Occipital lobe (tissue), 2 donors: Measurements from ENCODE around the gene PTPRM. TPM values are rescaled to one million over a fixed set of nuclear protein-coding genes. Genes with fewer than 3 reads are reported as not detected.

Experiments
- DNase-seq: peaks from one replicate; lab custom pipeline; 2025; lab: John Stamatoyannopoulos, UW
- total RNA-seq: library from RNA; depleted of rRNA; stranded (reverse); fragments of >200 nt; gene quantifications from one replicate; pipeline ENCODE4 v1.2.3, GENCODE V29; 2014

The PTPRM gene
- total RNA-seq, 1 donor from 2014 or later: 45.4 TPM

DNA sequence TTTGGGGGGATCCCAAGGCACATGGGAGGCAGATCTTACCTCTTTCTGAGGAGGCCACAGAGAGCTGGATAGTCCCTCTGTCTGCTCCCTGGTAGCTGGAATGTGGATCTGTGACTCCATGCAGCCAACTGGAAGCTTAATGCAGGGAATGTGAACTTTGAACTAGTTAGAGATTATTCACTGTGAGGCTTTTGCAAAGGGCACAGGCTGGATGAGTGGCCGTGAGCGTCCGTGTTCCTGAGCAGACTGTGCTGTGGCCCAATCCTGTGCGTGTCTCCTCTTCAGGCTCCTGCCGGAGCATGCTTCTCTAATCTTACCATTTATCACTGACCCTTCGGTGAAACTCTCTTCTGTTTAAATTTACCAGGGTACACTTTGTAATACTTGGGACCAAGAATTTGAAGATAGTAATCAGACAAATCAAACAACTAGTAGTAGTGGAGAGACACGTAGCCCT is 187.6 kb downstream of the PTPRM start:
- DNase-seq: no peak

DNA sequence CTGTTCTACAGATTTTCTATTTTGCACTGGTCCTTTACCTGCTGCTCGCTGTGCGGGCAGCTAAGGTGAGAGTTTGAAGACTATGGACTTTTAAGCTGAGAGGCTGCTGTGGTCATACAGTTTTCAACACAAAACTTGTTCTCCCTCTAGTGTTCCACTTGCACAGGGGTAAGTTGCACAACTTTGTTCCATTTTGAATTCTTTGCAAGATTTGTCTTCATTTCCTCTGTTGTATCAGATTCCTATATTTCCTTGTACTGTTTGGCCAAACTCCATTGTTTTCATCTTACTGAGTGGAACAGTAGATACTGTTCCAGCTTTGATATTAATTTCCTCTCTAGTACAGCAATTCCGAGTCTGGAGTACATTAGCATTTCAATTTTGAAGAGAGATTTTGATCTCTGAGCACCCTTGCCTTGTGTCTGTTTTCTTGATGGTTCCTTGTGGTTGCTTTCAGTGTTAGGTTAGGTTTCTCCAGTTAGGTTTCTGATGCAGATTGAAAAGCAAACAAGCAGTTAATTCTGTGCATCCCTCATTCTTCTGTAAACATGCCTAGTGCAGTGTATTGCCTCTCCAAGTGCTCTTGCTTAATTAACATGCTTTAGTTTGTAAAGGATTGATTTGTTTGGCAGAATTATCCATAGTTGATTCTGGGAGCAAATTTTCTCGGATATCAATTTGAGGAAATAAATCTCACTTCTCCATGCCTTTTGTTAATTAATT is 188.8 kb downstream of the PTPRM start:
- DNase-seq: no peak

DNA sequence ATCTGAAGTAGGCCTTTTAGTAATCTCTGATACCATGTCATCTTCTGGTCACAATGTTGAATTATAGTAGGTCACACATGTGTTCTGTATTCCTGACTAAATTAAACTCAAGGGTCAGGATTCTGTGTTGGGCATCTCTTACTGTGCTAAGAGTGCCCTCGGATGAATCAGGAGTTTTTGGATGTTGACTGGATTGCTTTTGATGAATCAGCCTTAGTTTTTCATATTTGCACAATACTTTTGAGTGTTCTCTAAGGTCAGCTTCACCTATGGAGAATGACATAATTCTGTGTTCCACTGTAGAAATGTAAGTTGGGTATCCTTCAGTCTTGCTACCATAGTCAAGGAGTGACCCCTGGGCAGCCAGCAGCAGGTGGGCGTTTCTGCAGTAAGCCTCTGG is 190.1 kb downstream of the PTPRM start:
- DNase-seq: no peak

DNA sequence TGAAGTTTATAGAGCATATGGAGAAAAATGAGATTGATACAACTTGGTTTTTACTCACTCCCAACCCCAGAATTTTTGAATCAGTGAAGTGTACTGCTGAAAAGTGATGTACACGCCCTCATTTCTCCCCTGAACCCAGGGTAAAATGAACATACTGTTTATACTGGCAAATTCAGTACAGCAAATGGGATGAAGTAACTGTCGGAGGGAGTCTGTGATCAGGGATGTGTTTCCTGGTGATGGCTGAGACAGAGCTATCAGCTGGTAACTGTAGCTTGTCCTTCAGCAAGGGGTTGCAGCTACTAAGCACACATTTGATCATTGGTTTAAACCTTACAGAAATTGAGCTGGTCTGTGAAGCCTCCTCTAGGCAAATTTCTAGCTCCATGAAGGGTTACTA is 191.6 kb downstream of the PTPRM start:
- DNase-seq: no peak

DNA sequence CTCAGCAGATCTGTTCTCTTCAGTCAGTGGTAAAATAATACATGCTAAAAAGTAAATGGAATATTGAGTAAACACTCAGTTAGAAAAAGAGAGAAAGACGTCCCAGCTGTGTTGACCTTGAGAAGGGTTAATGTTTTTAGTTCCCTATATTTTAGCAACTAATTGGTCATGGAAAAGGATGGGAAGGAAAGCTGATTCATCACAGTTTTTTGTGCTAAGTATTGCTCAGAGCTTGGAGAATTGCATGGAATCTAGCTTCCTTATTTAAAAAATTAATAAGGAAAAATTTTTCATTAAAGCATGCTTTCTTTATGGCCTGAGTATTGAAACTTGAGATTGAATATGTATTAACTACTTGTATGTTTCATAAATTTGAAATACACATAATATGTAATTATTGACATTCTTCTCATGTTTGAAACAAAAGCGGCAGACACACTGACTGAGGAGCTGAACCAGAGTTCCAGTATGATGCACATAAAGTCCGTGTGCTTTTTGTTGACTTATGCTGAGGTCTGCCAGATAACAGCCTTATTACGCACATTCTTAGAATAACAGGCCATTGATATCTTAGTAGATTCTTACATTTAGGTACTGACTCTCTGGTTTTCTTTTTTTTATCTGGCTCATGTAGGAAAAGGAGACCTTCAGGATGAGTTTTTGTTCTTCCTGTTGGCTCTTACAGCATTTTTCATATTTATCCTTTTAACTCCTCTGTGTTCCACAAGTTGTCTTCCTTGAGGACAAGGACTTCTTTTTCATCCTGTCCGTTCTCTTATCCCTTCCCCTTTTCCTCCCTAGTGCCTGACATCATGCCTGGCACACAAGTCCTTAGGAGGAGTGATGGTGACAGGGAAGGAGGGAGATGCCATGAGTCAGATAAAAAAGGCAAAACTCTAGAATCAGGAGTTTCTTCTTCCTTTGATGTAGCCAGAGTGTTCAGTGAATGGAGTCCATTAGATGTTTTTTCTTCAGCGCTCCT is 194.1 kb downstream of the PTPRM start:
- no peak for DNase-seq

DNA sequence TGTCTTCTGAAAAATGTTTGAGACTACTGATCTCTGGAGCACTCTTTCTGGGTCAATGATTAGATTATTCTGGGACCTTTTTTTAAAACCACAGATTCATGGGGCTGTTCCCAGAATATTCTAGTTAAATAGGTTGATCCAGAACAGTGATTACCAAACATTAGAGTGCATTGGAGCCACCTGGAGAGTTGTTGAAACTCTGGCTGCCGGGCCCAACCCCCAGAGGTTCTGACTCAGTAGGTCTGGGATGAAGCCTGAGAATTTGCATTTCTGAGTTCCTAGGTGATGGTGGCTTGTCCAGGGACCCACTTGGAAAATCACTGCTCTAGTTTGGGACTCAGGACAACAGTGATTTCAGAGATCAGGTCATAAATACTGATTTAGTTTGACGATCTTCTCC is 197.3 kb downstream of the PTPRM start:
- DNase-seq: no peak

DNA sequence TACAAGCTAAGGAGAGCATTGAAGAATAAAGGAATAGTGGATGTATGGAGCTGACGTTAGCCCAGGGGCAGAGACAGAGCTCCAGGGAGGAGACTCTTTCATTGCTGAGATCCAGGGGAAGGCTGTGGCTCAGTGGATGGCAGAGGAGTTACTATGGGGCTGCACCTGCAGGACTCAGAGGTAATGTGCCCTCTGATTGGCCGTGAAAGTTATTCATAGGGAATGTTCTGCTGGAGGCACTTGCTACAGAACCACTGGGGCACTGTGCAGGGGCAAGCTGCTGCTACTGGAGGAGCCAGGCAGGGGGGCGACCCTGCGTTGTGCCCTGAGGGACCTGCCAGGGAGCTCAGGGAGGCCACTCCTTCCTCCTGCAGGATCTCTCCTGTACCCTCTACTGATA is 199.2 kb downstream of the PTPRM start:
- no peak for DNase-seq

DNA sequence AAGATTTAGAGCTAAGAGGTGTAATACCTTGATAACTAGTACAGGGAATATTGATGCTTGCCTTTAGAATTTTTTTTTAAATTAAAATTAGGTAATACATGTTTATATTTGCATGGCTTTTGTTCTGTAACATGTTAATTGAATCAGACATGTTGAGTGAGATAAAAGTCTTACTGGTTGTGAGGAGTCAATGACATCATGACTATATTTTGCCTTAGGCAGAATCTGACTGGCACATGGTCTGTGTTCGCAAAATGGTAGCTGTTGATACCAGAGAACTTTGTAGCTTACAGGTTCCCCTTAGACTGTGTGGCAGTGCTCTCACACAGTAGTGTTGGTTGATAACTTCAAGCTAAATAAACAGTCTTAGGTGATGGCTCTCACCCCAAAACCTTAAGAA is 199.7 kb downstream of the PTPRM start:
- no peak for DNase-seq

DNA sequence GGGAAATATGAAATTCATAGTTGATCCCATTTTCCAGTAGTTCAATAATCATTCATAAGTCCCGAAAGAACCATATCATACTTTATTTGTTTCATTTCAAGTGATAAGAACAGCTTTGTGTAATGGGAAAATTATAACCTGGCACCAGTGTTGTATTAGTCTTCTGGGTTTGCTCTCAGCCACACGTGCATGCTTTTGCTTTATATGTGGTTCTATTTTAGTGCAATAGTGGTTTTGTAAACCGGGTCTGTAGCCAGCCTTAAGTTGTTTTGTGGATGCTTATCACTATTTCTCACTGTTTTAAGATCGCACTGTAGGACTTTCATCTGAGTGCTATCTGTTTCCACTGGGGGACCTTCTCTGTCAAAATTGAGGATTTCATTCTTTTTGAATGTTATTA is 203.8 kb downstream of the PTPRM start:
- no peak for DNase-seq

DNA sequence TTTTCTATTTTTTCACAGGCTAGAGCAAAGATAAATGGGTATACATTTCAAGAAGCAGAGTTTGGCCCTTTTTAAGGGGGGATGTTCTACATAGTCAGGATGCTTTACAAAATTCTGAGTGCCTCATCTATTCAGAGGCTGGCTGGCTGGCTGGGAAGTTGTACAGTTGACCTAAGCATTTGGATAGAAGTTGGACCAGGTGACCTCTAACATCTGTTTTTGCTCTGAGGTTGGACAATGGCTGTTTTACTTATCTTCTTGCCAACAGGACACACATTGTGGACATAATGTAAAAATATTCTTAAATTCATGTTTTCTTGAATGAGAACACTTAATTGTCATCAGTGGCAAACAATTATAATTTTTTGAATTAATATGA is 205.4 kb downstream of the PTPRM start:
- no peak for DNase-seq

DNA sequence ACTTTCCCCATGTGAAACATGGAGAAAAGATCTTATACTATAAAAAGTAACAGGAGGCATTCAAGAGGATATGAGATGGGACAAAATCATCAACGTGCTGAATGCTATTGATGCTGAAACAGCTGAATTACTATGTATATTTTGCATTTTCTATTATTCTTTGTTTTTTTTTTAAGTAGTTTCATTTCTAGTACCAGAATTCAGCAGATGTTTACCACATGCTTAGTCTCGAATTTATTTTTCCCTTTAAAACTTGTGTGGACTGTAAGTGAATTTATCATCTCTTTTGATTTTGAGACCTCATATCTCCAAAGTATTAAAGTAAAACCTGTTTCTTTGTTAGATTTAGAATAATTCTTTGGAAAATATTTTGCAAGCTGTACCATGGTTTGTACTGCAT is 205.8 kb downstream of the PTPRM start:
- DNase-seq: no peak

DNA sequence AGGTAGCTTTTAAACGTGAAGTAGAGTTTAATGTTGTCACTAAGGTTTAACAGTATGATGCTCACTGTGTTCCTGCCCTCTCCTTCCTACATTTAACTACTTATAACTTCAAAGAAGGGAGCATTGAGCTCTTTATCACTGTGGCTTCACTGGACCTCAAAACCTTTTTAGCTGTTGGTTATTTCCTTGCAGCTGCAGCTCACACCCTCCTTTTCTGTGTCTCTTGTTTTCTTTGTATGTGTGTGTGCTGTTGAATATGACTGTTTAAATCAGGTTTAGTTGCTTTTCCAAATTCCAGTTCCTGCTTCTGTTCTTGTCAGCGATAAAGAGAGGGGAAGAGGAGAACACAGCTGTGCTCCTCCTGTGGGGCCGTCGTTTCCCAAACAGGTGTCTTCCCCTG is 208.0 kb downstream of the PTPRM start:
- no peak for DNase-seq

DNA sequence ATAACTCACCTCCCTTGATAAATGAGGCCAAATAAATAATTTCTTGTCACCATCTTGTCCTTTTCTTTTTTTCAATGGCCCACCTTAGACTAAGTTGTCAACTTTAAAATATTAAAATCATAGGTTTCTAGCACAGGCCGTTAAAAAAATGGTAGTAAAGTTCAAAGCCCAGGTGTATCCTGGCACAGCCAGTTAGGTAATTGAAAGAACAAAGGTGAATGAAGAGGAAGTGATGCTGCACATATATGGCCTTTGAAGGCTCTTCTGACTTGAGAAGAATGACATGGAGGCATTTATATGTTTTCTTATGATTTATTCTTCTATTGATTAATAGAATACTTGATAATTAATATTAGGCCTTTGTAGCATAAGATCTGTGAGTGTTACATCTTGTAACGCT is 208.7 kb downstream of the PTPRM start:
- DNase-seq: no peak

DNA sequence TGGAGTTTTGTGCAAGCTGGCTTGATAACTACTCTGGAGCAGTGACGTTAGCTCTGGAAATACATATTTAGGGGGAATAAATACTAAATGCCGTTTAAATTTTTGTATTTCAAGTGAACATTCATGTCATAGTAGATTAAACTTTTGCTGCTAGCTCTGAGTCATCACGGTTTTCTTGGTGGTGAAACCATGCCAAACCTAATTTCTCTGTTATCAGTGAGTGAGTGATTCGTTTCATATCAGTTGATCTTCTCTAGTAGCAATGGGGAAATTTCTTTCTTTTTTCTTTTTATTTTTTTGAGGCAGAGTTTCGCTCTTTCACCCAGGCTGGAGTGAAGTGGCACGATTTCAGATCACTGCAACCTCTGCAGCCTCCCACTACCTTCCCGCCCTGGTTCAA is 211.1 kb downstream of the PTPRM start:
- no peak for DNase-seq

DNA sequence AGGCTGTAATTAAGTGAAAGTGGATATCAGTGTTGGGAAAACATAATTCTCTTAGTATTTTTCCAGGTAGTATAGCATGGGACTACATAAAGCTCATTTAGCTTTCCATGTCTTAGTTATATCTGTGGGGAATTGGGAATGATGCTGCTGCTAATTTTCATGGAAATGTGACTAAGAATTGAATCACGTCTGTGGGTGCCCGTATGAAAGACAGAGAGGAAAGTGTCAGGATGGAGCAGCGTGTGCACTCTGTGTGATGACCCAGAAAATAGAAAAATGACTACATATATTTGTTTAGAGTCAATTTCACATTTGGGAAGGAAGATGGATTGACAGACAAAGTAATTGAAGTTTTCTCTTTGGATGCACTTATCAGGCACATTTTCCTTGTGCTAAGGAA is 212.1 kb downstream of the PTPRM start:
- DNase-seq: no peak

DNA sequence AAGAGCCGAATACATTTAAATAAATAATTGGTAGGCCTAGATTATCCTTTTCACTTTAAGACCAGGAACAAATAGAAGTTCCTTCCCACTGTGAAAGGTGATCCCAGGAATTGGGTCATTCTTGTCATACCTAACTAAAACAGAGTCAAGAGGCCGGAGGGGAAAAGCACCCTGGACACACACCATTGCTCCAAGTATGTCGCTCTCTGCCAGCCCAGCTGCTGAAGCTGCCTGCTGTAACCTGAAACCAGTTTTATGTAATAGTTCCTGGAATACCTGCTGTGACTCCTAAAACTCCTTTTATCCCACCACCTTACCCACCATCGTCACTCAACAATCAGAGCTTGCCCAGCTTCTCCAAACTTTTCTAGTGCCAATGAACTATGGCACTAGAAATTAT is 217.1 kb downstream of the PTPRM start:
- DNase-seq: no peak

DNA sequence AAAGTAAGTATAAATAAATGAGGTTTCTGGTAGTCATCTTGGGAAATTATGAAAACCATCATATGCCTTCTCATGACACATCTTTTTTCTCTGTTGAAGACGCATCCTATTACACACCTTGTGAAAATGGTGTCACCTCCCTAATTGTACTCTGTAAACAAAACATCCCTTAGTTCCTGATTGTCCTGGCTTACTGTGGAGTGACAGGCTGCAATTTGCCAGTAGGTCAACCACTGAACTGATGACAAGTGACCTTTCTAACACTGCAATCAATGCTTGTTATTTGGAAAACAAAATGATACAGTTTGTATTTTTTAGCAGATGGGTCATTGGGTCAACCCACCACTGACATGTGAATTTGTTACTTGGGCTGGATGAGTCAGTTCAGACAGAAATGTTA is 219.5 kb downstream of the PTPRM start:
- DNase-seq: no peak

DNA sequence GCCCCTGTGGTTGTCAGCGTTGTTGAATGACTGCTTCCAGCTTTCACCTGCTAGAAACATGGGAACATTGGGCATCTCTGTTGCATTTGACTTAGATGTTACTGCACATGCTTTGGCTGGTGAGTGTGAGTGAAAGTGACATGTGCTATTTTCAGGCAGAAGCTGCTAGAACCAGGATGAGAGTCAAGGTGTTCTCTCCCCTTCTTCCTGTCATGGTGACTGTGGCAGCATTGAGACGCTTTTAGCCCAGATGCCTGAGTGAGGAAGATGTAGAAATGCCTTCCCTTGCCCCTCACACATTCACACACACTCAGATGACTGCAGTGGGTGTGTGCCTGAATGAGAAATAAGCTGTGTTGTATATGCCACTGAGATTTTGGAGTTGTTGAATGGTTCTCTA is 220.2 kb downstream of the PTPRM start:
- no peak for DNase-seq

DNA sequence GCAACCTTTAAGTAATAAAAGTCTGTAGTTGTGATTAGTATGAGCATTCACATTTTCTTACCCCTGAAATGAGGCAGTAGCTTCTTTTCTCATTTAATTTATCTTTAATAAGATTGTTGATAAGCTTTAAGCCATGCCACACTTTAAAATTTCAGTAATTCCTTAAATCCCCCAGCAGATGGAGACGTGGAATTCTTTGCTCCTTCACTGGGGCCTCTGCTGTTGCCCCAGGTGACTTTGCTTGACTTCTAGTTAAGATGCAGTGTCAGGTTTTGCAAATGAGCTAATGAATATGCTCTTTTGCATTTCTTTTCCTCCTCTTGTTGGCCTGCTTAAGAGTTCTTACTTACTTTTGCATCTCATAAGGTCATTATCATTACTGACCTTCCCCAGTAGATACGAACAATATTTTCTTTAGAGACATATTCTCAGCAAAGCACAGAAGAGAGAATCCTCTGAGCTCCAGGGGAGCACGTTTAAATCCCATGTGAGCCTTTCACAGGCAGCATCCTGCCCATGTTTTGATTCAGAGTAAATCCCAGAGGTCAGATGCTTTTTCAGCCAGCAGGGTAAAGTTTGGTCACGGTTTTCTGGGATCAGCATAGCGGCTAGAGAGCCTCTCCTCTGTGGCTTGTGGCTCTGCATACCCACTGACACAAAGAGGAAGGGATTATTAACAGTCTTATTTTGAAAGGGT is 222.9 kb downstream of the PTPRM start:
- no peak for DNase-seq

DNA sequence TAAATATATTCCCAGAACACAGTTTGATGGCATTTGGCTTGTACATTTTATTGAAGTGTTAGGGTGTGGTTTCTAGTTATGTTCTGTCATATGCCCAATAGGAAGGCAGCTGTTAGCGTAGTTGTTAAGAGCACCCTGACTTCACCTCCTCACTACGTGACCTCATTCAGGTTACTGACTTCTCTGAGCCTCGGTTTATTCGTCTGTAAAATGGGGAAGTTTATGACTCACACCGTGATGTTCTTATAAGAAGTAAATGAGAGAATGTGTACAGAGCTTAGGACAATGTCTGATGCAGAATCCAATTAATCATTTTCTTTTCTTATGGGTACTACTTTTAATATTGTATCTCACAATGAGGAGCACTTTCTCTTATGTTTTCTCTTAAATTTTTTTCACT is 226.0 kb downstream of the PTPRM start:
- no peak for DNase-seq

DNA sequence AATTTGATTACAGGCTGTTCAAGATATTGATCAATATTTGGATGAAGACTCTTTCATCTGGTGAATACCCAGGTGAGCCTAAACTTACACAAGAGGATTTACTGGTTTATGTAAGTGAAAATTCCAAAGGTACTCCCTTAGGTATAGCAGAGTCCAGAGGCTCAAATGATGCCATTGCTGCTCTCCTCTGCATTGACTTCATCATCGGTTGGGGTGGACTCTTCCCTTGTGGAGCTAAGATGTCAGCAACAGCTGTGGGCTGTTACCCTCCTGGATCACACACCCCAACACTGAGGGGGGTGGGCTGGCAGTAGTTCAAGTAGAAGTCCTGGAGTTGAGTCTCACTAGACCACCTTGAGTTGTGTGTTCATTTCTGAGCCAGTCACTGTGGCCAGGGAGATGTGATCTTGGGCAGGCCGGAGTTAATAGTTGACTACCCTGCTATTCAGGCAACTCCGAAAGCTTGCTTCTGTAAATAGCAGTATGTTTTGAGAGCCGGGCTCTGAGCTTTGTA is 236.9 kb downstream of the PTPRM start:
- DNase-seq: no peak

DNA sequence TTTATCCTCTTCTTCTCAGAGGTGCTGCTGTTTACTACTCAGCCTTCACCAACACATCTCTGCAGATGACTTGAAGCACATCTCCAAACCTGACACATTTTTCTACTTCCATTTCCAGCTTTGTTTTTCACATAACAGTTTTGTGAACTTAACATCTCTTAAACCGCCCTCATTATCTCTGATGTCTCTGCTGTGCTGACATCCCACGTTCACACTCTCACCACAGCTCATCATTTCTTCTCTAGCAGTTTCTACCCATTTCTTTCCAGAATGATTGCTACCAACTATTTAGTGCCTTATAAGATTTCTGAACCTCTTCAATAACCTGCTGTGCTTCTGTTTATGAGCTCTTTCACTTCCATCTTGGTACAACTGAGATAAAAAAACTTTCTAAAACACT is 238.0 kb downstream of the PTPRM start:
- no peak for DNase-seq
